Astrocyte of the cerebellum (primary cell): ENCODE results near the gene SCYGR8.
A peak's percentile ranks its signal among the peaks of the same experiment; 100 is the strongest.
"Not testable (repeated sequence)": the region's sequence is repeated elsewhere in the genome, so short reads cannot be mapped to it uniquely, and the experiment has no call there.

ENCODE experiments used
- DNase-seq: peaks from one replicate; pipeline ENCODE4 v3.0.0-alpha.2; 2011; ENCODE audit warnings: low read depth
- H3K4me3 ChIP-seq: 2 replicates; pipeline ENCODE4 v1.5.1; 2011; ENCODE audit warnings: mild to moderate bottlenecking, low read depth, low read length, moderate library complexity
- in situ Hi-C: cut with HindIII; loops from 2 replicates; pipeline ENCODE4 v1.10.0; 2017; ENCODE audit warnings: low sequenced_read_pairs
- TF ChIP-seq, protein P1 (sequence below): IDR thresholded peaks from 2 replicates; pipeline ENCODE4 v1.5.1; 2012; ENCODE audit warnings: low read length, low read depth, moderate library complexity, mild to moderate bottlenecking; ENCODE audit errors: missing control alignments

The SCYGR8 gene

DNA sequence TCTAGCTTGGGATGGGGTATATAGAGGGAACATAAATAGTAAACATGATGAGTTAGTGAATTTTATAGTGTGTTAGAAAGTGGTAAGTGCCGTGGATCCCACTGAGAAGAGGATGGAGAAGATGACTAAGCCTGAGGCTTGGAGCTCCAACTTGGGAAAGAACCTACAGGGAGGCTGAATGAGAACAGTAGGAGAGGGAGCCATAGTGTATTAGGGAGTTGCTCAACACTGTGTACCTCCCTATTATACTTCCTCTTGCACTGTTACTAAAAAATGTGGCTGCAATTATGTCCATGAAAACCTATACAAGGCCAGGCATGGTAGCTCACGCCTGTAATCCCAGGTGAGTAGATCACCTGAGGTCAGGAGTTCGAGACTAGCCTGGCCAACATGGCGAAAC is 25.0 kb upstream of the SCYGR8 start:
- no peak for DNase-seq
- TF ChIP-seq, protein P1, sequence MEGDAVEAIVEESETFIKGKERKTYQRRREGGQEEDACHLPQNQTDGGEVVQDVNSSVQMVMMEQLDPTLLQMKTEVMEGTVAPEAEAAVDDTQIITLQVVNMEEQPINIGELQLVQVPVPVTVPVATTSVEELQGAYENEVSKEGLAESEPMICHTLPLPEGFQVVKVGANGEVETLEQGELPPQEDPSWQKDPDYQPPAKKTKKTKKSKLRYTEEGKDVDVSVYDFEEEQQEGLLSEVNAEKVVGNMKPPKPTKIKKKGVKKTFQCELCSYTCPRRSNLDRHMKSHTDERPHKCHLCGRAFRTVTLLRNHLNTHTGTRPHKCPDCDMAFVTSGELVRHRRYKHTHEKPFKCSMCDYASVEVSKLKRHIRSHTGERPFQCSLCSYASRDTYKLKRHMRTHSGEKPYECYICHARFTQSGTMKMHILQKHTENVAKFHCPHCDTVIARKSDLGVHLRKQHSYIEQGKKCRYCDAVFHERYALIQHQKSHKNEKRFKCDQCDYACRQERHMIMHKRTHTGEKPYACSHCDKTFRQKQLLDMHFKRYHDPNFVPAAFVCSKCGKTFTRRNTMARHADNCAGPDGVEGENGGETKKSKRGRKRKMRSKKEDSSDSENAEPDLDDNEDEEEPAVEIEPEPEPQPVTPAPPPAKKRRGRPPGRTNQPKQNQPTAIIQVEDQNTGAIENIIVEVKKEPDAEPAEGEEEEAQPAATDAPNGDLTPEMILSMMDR = no peak
- in situ Hi-C loops = no loop called here
- H3K4me3 ChIP-seq = no peak overlapping the region

DNA sequence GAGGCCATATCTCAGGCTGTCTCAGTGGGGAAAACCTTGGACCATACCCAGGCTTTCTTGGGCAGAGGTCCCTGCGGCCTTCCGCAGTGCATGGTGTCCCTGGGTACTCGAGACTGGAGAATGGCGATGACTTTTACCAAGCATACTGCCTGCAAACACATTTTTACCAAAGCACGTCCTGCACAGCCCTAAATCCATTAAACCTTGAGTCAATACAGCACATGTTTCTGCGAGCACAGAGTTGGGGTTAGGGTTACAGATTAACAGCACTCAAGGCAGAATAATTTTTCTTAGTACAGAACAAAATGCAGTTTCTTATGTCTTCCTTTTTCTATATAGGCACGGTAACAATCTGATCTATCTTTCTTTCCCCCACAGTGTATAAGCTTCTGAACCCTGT is 22.9 kb upstream of the SCYGR8 start:
- DNase-seq, in situ Hi-C loops, H3K4me3 ChIP-seq: not testable (repeated sequence)

DNA sequence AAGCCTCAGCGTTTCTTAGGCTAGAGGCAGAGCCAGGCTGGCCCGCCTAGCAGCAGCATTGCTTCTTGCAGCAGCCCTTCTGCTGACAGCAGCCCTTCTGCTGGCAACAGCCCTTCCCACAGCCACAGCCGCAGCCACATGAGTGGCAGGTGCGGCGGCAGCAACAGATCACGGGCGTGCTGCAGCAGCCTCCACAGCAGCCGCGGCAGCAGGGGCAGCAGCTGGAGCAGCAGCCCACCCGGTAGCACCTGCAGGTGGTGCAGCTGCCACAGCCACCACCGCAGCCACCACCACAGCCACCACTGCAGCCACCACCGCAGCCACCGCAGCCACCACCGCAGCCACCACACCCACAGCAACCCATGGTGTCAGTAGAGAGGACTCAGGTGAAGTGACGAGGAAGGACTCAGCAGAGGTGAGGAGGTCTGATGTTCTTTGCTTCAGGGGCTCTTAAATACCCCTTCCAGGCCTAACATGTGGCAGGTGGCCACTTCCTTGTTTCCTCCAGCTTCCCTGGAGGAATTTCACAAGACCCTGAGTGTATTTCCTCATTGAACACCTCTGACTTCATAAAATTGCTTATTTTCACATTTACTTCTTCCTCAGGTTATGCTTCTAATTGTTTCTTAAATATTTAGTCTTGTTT is 21.2 kb upstream of the SCYGR8 start, which contains the start of gene SCYGR6:
Gene SCYGR6, minus strand, starts transcription at position 364 of the 646 bp plus-strand sequence. Its CDS starts 0 bp downstream, at position 364.
- TF ChIP-seq, protein P1 = no peak
- H3K4me3 ChIP-seq = no peak within 1 kb of the TSS
- no peak for DNase-seq
- in situ Hi-C loops = no loop called here

DNA sequence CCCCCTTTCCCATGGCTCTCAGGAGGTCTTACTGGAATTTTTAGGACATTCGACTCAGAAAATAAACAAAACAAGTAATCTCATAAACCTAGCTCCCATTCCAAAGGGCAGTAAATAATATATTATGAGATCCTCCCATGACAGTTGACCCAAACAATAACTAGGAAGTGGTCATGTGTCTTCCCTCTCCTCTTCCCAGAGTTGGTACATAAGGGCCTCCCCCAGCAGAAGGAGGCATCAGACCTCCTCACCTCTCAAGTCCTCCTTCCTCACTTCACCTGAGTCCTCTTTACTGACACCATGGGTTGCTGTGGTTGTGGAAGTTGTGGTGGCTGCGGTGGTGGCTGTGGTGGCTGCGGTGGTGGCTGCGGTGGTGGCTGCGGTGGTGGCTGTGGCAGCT is 17.7 kb upstream of the SCYGR8 start, which contains the start of gene SCYGR7:
Gene SCYGR7, plus strand, starts transcription at position 301 of the 400 bp plus-strand sequence. Its CDS starts 0 bp downstream, at position 301.
- no peak within 1 kb of the TSS for H3K4me3 ChIP-seq
- no peak for DNase-seq
- TF ChIP-seq, protein P1 = no peak
- in situ Hi-C loops = no loop called here

DNA sequence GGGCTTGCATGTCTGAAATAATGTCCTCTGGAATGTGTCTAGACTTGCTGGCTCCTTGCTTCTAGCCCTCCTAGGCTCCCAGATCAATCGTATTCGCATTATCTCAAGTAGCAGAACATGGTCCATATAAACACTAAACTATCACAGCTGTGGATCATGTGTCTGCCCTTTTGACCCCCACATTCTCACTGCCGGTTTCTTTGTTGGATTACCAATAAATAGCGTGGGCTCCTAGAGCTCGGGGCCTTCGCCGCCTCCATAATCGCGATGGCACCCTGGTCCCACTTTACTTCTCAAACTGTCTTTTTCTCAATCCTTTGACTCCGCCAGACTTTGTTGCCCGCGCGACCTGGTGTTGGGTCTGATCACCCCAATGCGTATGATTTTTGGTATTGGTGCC is 6.3 kb upstream of the SCYGR8 start:
- DNase-seq = no peak
- no peak overlapping the region for H3K4me3 ChIP-seq
- TF ChIP-seq, protein P1 = no peak
- in situ Hi-C loops = no loop called here

DNA sequence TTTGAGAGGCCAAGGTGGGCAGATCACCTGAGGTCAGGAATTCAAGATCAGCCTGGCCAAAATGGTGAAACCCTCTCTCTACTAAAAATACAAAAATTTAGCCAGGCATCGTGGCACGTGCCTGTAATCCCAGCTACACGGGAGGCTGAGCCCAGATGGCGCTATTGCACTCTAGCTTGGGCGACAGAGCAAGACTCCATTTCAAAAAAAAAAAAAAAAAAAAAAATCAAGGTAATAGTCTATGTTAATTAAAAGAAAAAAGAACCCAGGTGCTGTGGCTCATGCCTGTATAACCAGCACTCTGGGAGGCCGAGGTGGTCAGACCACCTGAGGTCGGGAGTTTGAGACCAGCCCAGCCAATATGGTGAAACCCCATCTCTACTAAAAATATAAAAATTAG is 5.0 kb upstream of the SCYGR8 start:
- DNase-seq, H3K4me3 ChIP-seq, in situ Hi-C loops: not testable (repeated sequence)
- TF ChIP-seq, protein P1 = peak; percentile 12

DNA sequence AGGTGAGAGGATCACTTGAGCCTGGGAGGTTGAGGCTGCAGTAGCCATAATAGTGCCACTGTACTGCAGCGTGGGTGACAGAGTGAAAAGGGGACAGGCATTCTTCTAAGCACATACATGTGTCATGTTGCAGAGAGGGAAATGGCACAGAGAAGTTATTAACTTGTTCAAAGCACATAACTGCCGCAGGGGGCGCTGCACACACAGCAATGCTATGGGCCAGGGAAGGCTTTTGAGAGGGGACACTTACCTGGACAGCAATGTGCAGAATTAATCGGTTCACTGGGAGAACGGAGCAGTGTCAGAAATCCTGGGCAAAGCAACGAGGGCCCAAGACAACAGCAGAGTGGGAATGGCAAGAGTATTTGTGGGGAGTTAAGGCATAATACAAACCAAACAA is 2.4 kb downstream of the SCYGR8 start:
- H3K4me3 ChIP-seq = no peak overlapping the region
- in situ Hi-C loops = no loop called here
- DNase-seq = no peak
- TF ChIP-seq, protein P1 = peak; percentile 42

DNA sequence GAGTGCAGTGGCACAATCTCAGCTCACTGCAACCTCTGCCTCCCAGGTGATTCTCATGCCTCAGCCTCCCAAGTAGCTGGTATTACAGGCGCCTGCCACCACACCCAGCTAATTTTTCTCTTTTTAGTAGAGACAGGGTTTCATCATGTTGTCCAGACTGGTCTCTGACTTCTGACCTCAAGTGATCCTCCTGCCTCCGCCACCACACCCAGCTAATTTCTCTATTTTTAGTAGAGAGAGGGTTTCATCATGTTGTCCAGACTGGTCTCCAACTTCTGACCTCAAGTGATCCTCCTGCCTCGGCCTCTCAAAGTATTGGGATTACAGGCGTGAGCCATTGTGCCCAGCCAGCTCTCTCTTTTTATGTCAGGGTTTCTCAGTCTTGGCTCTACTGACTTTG is 10.6 kb downstream of the SCYGR8 start:
- DNase-seq, in situ Hi-C loops, H3K4me3 ChIP-seq: not testable (repeated sequence)
